Epidermal melanocyte (primary cell): ENCODE results near the gene CDH4.

ENCODE experiments used
- DNase-seq: peaks from one replicate; pipeline ENCODE4 v3.0.0; 2011; ENCODE audit warnings: low spot score; ENCODE audit not compliant: insufficient read length

The CDH4 gene

DNA sequence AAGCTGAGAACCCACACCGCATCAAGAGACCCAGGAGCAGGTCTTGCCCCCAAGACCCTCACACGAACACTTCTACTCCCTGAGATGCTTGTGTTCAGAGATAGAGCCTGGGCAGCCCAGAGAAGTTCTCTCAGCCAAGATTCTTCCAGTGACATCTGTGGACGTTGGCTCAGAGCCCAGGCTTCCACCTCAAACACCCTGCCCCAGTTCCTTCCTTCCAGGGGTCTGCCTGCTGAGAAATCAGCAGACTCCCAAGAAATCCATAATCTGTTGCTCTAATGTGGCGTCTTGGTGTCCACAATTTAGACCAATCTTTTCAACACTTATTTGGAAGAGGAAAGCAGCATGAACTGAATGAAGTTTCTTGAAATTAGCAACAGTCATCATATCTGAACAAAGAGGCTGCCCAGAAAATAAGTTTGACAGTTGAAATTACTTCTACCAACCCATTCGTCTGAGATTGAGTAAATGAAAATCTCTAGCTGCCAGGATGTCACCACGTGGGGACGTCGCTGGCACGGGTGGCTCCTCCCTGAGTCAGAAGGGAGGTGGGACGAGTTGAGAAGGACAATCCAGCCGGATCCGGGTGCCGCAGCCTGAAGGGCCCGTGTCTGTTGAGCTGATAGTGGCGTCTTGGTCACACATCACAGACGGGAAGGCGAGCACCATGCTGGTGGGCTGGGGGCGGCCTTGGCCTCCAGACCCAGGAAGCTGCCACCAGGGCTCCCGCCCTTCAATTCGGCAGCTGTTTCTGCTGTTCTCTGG, 412.7 kb downstream of the CDH4 start:
- DNase-seq: no peak

- no peak for DNase-seq
Measured at GRCh38 chr20:61665528-61666470, 413.7 kb downstream of the CDH4 start.

DNA sequence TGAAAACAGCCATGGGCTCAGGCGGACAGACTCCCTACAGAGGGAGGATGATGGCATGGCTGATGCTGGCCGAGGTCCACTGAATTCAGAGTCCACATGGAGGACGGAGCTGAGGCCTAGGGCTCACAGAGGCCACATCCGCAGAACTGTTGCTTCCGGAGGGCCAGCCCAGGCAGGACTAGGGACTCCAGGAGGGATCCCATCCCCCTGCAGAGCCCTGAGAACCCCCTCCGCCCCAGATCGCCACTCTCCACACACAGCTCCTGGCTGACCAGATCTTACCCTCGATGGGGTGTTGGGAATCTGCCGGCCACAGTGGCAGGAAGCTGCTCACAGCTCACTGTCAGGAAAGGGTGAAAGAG, 414.4 kb downstream of the CDH4 start:
- no peak for DNase-seq

- no peak for DNase-seq
Measured at GRCh38 chr20:61667056-61667792, 415.2 kb downstream of the CDH4 start.

- DNase-seq: no peak
Measured at GRCh38 chr20:61668065-61668650, 416.1 kb downstream of the CDH4 start.

GRCh38 chr20:61668771-61669503, 416.9 kb downstream of the CDH4 start:
- DNase-seq: no peak

- DNase-seq: no peak
Measured at GRCh38 chr20:61670274-61670673, 418.2 kb downstream of the CDH4 start.

DNA sequence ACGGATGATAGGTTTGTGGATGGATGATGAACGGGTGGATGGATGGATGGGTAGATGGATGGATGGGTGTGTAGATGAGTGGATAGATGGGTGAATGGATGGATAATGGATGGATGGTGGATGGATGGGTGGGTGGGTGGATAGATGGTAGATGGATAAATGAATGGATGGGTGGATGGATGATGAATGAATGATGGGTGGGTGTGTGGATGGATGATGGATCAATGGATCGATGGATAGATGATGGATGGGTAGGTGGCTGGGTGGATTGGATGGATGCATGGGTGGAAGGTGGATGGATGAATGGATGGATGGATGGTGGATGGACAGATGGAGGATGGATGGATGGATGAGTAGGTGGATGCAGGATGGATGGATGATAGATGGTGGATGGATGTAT, 419.5 kb downstream of the CDH4 start:
- DNase-seq: no peak

DNA sequence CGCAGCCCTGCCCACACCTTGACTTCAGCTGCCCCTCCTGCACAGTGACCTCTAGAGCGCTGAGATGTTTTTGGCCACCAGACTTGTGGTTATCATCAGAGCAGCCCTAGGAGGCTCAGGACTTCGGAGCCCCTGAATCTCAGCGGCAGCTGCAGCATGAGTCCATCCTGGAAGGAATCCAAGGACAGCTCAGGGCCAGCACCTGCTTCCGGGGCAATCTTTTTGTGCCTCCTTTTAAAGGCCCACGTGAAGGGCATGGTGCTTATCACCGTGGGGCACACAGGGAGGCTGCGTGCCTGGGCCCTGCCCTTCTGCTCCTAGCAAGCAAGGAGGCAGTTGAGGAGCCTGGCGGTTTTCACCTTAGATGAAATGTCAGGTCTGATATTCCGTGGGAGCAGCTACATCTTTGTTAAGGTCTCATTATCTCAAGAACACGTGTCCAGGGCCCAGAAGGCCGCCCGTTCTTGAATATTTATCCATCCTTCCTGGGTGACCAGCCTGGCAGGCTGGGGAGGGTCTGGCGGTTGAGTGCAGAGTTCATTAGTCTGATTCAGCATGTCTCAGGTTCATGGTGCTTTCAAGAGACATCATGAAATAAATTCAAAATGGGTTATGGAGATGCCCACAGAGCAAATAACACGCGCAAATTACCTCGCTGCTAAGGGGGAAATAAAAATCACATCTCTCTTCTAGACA, 421.2 kb downstream of the CDH4 start:
- DNase-seq: no peak

DNA sequence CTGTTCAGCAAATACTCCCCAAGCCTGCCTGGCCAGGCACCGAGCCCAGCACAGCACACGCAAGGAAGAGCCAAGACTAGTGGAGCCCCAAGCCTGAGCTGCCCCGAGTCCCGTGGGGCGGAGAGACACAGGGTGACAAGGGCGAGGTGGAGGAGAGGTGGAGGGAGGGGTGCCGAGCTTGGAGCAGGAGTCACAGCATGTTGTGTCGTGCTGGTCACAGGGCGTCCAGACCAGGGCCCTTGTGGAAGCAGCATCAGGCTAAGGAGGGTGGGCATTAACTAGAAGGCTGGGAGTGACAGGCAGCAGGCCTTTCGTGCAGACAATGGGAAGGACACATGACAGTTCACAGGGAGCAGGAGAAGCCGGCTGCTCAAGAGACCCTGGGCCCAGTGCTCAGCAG, 422.1 kb downstream of the CDH4 start:
- DNase-seq: no peak

DNA sequence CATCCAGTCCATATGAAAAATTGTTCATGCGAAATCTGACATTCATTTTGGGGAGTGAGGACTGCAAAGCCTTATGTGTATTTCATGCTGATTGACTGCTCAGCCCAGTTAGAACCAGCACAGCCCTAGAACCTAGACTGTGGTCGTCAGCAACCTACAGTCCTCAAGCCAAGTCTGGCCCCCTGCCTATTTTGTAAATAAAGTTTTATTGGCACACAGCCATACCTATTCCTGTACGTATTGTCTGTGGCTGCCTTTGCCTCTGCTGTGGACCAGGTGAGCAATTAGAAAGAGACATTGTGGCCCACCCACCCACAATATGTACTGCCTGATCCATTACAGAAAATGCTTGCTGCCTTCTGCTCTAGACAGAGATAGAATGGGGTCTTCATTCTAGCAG, 422.6 kb downstream of the CDH4 start:
- DNase-seq: no peak

DNA sequence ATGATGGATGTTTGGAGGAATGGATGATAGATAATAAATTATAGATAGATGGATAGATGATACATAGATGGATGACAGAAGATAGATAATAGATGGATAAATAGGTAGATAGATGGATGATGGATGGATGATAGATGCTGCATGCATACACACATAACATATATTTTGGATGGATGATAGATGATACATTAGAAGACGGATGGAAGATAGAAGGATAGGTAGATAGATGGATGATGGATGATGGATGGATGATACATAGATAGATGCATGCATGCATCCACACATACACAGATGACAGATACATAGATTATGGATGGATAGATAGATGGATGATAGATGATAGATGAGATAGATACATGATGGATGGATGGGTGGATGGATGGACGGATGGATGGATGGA, 425.9 kb downstream of the CDH4 start:
- no peak for DNase-seq

DNA sequence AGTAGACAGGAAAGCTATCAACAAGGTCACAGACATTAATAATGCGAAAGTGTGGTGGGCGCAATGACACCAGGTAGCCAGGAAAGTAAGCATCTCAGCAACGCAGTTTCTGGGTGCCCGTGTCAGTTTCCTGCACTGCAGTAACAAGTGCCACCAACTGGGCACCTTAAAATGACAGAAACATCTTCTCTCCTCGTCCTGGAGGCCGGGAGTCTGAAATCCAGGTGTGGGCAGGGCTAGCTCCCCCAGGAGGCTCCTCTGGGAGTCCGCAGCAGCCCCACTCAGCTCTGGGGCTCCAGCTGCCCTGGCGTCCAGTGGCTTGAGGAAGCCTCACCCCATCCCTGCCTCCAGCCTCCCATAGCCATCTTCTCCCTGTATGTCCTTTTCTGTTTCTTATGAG, 426.4 kb downstream of the CDH4 start:
- no peak for DNase-seq

DNA sequence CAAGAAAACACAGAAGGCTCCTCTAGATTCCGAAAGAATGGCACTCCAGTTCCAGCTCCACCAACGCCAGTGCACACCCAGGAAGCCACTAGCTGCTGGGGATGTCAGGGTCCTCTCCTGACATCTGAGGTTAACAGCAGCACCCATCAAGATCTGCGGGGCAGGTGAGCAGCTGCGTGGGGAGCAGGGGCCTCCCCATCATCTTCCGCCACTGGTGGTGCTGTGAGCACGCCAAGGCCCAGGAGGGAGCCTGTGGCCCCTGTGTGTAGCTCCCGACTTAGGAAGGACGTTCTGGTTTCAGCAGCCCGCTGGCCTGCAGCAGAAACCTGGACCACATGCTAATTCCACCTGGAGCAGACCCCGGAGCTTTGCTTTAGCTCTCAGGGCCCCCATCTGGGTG, 427.4 kb downstream of the CDH4 start:
- DNase-seq: no peak

GRCh38 chr20:61680096-61680495, 428.0 kb downstream of the CDH4 start:
- no peak for DNase-seq

DNA sequence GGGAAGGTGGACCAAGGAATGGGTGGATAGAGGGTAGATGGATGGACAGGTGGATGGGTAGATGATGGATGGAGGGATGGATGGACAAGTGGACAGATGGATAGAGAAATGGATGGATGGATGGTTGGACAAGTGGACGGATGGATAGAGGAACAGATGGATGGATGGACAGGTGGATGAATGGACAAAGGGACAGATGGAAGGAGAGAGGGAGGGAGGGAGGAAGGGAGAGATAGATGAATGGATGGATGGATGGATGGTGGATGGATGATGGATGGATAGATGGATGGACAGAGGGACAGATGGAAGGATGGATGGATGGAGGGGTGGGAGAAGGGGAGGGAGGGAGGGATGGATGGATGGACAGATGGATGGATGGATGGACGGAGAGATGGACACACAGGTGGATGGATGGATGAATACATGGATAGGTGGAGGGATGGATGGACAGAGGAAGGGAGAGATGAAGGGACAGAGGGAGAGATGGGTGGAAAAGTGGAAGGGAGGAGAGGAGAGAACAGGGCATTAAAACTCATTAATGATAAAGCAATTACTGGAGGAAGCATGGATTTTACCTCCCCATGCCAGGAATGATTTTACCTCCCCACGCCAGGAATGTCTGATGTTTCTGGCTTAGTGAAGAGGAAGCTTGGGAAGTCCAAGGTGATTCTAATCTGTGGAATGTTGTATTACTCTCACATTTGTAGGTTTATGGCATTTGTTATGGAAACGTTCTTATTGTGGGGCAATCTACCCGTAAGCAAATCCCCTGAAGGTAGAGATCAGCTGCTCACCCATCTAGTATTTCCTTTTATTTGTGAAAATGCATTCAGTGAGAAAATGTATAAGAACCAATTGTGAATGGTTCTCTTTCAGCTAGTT, 430.3 kb downstream of the CDH4 start:
- no peak for DNase-seq

GRCh38 chr20:61682996-61683681, 431.1 kb downstream of the CDH4 start:
- no peak for DNase-seq

DNA sequence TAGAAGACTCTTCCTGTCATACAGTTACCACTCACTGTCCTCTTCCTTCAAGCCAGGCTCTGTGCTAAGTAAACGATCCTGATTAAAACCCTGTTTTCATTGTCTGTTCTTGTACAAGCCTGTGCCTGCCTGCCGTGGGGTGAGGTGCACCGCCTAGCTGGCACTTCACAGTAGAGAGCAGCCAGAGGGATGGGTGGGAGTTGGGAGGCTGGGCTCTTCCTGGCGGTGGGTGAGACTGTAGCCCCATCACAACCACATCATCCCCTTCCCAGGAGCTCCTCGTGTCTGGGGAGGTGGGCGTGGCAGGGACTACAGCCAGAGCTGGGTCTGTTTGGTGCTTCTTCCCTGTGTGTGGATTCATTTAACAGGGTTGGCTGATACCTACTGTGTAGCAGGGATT, 431.7 kb downstream of the CDH4 start:
- no peak for DNase-seq

GRCh38 chr20:61684136-61684535, 432.1 kb downstream of the CDH4 start:
- DNase-seq: no peak
